ENCODE measurements around the gene UPF2. TPM values are rescaled to one million over a fixed set of nuclear protein-coding genes. Genes with fewer than 3 reads are reported as not detected.

The UPF2 gene
- total and polyA plus RNA-seq, 4 donors: 6.6 to 19.6 (median 16.4) TPM

GRCh38 chr10:12081879-12082557 lies 39.4 kb upstream of the UPF2 start:
- Histone ChIP-seq H3K4me1 (ENCODE audit: control insufficient read depth in 4 of 4, insufficient read depth in 4 of 4, low read length in 3 of 4) (peaks cover 0 to 6% (median 0%) of the 10 kb centered on the region in 4 donors), H3K9ac (ENCODE audit: low read depth in 1 of 2, low read length in 2 of 2) (no peak overlapping the region), H3K27me3 (ENCODE audit: control insufficient read depth in 4 of 4, insufficient read depth in 4 of 4, low read length in 3 of 4) (no peaks in the 10 kb centered on the region), H3K9me3 (ENCODE audit: control insufficient read depth in 4 of 4, low read length in 3 of 4) (no peaks in the 10 kb centered on the region), H3K36me3 (ENCODE audit: control insufficient read depth in 4 of 4, insufficient read depth in 3 of 4, low read depth in 1 of 4, low read length in 3 of 4) (peaks cover 8 to 32% (median 26%) of the 10 kb centered on the region in 4 donors), H3K4me3 (ENCODE audit: low read depth in 1 of 3, low read length in 3 of 3) (no peak overlapping the region), H3K27ac (ENCODE audit: low read depth in 1 of 2, low read length in 2 of 2) (no peak overlapping the region)
- no peak for DNase-seq (ENCODE audit: low spot score)
- TF ChIP-seq, protein P1, sequence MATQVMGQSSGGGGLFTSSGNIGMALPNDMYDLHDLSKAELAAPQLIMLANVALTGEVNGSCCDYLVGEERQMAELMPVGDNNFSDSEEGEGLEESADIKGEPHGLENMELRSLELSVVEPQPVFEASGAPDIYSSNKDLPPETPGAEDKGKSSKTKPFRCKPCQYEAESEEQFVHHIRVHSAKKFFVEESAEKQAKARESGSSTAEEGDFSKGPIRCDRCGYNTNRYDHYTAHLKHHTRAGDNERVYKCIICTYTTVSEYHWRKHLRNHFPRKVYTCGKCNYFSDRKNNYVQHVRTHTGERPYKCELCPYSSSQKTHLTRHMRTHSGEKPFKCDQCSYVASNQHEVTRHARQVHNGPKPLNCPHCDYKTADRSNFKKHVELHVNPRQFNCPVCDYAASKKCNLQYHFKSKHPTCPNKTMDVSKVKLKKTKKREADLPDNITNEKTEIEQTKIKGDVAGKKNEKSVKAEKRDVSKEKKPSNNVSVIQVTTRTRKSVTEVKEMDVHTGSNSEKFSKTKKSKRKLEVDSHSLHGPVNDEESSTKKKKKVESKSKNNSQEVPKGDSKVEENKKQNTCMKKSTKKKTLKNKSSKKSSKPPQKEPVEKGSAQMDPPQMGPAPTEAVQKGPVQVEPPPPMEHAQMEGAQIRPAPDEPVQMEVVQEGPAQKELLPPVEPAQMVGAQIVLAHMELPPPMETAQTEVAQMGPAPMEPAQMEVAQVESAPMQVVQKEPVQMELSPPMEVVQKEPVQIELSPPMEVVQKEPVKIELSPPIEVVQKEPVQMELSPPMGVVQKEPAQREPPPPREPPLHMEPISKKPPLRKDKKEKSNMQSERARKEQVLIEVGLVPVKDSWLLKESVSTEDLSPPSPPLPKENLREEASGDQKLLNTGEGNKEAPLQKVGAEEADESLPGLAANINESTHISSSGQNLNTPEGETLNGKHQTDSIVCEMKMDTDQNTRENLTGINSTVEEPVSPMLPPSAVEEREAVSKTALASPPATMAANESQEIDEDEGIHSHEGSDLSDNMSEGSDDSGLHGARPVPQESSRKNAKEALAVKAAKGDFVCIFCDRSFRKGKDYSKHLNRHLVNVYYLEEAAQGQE (IDR thresholded peaks at IDR 0.05): no peak
- TF ChIP-seq RAD21 (IDR thresholded peaks at IDR 0.05) (no peak), FOXA2 (IDR thresholded peaks at IDR 0.05) (no peak), JUND (IDR thresholded peaks at IDR 0.05) (no peak), RXRA (IDR thresholded peaks at IDR 0.05) (no peak), NR2F2 (IDR thresholded peaks at IDR 0.05) (no peak), FOXA1 (IDR thresholded peaks at IDR 0.05) (no peak), GABPA (IDR thresholded peaks at IDR 0.05 in 1 of 2, conservative IDR thresholded peaks at IDR 0.05 in 1 of 2) (no peak)
- TF ChIP-seq, protein P2, sequence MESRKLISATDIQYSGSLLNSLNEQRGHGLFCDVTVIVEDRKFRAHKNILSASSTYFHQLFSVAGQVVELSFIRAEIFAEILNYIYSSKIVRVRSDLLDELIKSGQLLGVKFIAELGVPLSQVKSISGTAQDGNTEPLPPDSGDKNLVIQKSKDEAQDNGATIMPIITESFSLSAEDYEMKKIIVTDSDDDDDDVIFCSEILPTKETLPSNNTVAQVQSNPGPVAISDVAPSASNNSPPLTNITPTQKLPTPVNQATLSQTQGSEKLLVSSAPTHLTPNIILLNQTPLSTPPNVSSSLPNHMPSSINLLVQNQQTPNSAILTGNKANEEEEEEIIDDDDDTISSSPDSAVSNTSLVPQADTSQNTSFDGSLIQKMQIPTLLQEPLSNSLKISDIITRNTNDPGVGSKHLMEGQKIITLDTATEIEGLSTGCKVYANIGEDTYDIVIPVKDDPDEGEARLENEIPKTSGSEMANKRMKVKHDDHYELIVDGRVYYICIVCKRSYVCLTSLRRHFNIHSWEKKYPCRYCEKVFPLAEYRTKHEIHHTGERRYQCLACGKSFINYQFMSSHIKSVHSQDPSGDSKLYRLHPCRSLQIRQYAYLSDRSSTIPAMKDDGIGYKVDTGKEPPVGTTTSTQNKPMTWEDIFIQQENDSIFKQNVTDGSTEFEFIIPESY (IDR thresholded peaks at IDR 0.05): no peak
- TF ChIP-seq, protein P3, sequence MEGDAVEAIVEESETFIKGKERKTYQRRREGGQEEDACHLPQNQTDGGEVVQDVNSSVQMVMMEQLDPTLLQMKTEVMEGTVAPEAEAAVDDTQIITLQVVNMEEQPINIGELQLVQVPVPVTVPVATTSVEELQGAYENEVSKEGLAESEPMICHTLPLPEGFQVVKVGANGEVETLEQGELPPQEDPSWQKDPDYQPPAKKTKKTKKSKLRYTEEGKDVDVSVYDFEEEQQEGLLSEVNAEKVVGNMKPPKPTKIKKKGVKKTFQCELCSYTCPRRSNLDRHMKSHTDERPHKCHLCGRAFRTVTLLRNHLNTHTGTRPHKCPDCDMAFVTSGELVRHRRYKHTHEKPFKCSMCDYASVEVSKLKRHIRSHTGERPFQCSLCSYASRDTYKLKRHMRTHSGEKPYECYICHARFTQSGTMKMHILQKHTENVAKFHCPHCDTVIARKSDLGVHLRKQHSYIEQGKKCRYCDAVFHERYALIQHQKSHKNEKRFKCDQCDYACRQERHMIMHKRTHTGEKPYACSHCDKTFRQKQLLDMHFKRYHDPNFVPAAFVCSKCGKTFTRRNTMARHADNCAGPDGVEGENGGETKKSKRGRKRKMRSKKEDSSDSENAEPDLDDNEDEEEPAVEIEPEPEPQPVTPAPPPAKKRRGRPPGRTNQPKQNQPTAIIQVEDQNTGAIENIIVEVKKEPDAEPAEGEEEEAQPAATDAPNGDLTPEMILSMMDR (IDR thresholded peaks at IDR 0.05; ENCODE audit: low read depth, low read length, missing input control): no peak
- TF ChIP-seq, protein P4, sequence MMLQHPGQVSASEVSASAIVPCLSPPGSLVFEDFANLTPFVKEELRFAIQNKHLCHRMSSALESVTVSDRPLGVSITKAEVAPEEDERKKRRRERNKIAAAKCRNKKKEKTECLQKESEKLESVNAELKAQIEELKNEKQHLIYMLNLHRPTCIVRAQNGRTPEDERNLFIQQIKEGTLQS (IDR thresholded peaks at IDR 0.05): no peak
- WGBS: 75% methylated on average over 6 of the region's 6 CpGs

DNA sequence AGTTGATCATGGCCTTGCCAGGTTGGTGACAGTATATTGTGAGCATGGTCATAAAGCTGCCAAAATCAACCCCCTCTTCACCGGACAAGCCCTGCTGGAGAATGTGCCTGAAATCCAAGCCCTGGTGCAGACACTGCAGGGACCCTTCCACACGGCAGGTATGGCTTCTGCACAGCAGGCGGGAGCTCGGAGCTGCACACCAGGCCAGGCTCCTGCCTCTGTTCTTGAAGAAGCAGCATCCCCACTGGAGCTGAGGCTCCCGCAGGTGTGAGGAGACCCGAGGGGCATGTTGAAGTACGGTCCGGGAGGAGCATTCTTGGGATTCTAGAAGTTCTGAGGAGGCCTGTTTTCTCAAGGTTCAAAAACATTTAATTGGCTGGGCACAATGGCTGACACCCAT lies 38.9 kb upstream of the UPF2 start:
- H3K9me3 ChIP-seq (ENCODE audit: control insufficient read depth in 4 of 4, low read length in 3 of 4): no peaks in the 10 kb centered on the region
- H3K4me1 ChIP-seq (ENCODE audit: control insufficient read depth in 4 of 4, insufficient read depth in 4 of 4, low read length in 3 of 4): peaks cover 0 to 6% (median 0%) of the 10 kb centered on the region in 4 donors
- WGBS: 89% methylated on average over 8 of the region's 8 CpGs
- H3K27me3 ChIP-seq (ENCODE audit: control insufficient read depth in 4 of 4, insufficient read depth in 4 of 4, low read length in 3 of 4): no peaks in the 10 kb centered on the region
- no peak overlapping the region for H3K27ac ChIP-seq (ENCODE audit: low read depth in 1 of 2, low read length in 2 of 2)
- DNase-seq (ENCODE audit: low spot score): no peak
- peaks cover 5 to 26% (median 22%) of the 10 kb centered on the region in 4 donors for H3K36me3 ChIP-seq (ENCODE audit: control insufficient read depth in 4 of 4, insufficient read depth in 3 of 4, low read depth in 1 of 4, low read length in 3 of 4)
- TF ChIP-seq, protein P2 (IDR thresholded peaks at IDR 0.05): no peak
- no peak for TF ChIP-seq FOXA2 (IDR thresholded peaks at IDR 0.05)
- no peak overlapping the region for H3K9ac ChIP-seq (ENCODE audit: low read depth in 1 of 2, low read length in 2 of 2)
- H3K4me3 ChIP-seq (ENCODE audit: low read depth in 1 of 3, low read length in 3 of 3): no peak overlapping the region
